Raji (cell line): ENCODE data around the gene SLC22A9.

Experiments used
- POLR2A ChIP-seq: IDR thresholded peaks from 2 replicates; pipeline ENCODE4 v1.6.1; 2011; ENCODE audit warnings: low read depth, low read length, control low read depth; ENCODE audit not compliant: insufficient read depth

Gene SLC22A9

GRCh38 chr11:63427971-63428508 is 58.5 kb downstream of the SLC22A9 start:
- TF ChIP-seq POLR2A: no peak

GRCh38 chr11:63443714-63444113 is 74.1 kb downstream of the SLC22A9 start:
- TF ChIP-seq POLR2A: no peak

- TF ChIP-seq POLR2A: no peak
Measured at GRCh38 chr11:63444160-63444559, 74.6 kb downstream of the SLC22A9 start.

GRCh38 chr11:63445118-63445517 is 75.5 kb downstream of the SLC22A9 start:
- no peak for TF ChIP-seq POLR2A

GRCh38 chr11:63445720-63446119 is 76.1 kb downstream of the SLC22A9 start:
- TF ChIP-seq POLR2A: no peak

GRCh38 chr11:63448646-63449045 is 79.1 kb downstream of the SLC22A9 start:
- no peak for TF ChIP-seq POLR2A

- TF ChIP-seq POLR2A: no peak
Measured at GRCh38 chr11:63459586-63459985, 90.0 kb downstream of the SLC22A9 start.
